PC-3 (cell line): Measurements from ENCODE around the gene KLRG1. TPM values are rescaled to one million over a fixed set of nuclear protein-coding genes. Genes with fewer than 3 reads are reported as not detected.

Experiments used
- ATAC-seq: fragments of 200-7000 bp; cut with Tn5 transposase; 2 replicates; pipeline ENCODE4 v1.9.1; 2020; ENCODE audit warnings: mild to moderate bottlenecking, moderate library complexity
- BruUV-seq: library from RNA; stranded (reverse); fragments of 400-500 nt; replicated peaks from 2 replicates; lab custom pipeline; 2021; lab: Mats Ljungman, UMichigan
- CTCF ChIA-PET: fragments of 300-600 bp; sonication (Branson Sonifier 250); formaldehyde crosslinking; loops from one replicate; lab custom pipeline; 2022; ENCODE audit warnings: antibody characterized with exemption; lab: Charles Lee
- POLR2A ChIA-PET: fragments of 300-600 bp; sonication (Branson Sonifier 250); formaldehyde crosslinking; loops from one replicate; lab custom pipeline; 2022; ENCODE audit warnings: antibody characterized with exemption; ENCODE audit not compliant: unreplicated experiment; lab: Charles Lee
- DNase-seq: peaks from one replicate; pipeline ENCODE4 v3.0.0-alpha.2; 2015
- H2AFZ ChIP-seq: fragments of 300-600 bp; sonication (generic); 2 replicates; pipeline ENCODE4 v1.6.0; 2016; ENCODE audit warnings: antibody characterized with exemption, low read length
- H3F3A ChIP-seq: fragments of 300-600 bp; sonication (generic); one replicate; pipeline ENCODE4 v1.6.0; 2017; ENCODE audit warnings: antibody characterized with exemption, low read length, control low read depth, mild to moderate bottlenecking; ENCODE audit not compliant: unreplicated experiment
- H3K27ac ChIP-seq: fragments of 300-600 bp; sonication (generic); 2 replicates; pipeline ENCODE4 v1.5.1; 2016; ENCODE audit warnings: mild to moderate bottlenecking, low read length
- H3K27me3 ChIP-seq: fragments of 300-600 bp; sonication (generic); 2 replicates; pipeline ENCODE4 v1.6.1; 2016; ENCODE audit warnings: low read length, mixed read lengths
- H3K36me3 ChIP-seq: fragments of 300-600 bp; sonication (generic); 2 replicates; pipeline ENCODE4 v1.6.1; 2016; ENCODE audit warnings: low read depth, mixed run types, low read length, mixed read lengths
- H3K4me1 ChIP-seq: fragments of 300-600 bp; sonication (generic); 2 replicates; pipeline ENCODE4 v1.5.1; 2016; ENCODE audit warnings: low read length; ENCODE audit not compliant: insufficient read depth
- H3K4me2 ChIP-seq: fragments of 300-600 bp; sonication (generic); 2 replicates; pipeline ENCODE4 v1.6.0; 2016; ENCODE audit warnings: low read length
- H3K4me3 ChIP-seq: fragments of 300-600 bp; sonication (generic); 2 replicates; pipeline ENCODE4 v1.5.1; 2016; ENCODE audit warnings: mild to moderate bottlenecking, low read length, mixed read lengths
- H3K79me2 ChIP-seq: fragments of 300-600 bp; sonication (generic); 2 replicates; pipeline ENCODE4 v1.6.1; 2017; ENCODE audit warnings: low read length, mixed read lengths
- H3K9ac ChIP-seq: fragments of 300-600 bp; sonication (generic); 2 replicates; pipeline ENCODE4 v1.6.0; 2016; ENCODE audit warnings: mild to moderate bottlenecking, low read length
- H3K9me2 ChIP-seq: fragments of 300-600 bp; sonication (generic); replicated peaks from 2 replicates; pipeline ENCODE4 v1.6.1; 2016; ENCODE audit warnings: mixed run types, low read length, mixed read lengths
- H3K9me3 ChIP-seq: fragments of 300-600 bp; sonication (generic); 2 replicates; pipeline ENCODE4 v1.6.1; 2016; ENCODE audit warnings: low read length, mixed read lengths
- H4K20me1 ChIP-seq: fragments of 300-600 bp; sonication (generic); 2 replicates; pipeline ENCODE4 v1.6.1; 2016; ENCODE audit warnings: low read length, mixed read lengths
- EZH2 ChIP-seq: fragments of 300-600 bp; sonication (generic); IDR thresholded peaks from one replicate; pipeline ENCODE4 v1.6.1; 2017; ENCODE audit warnings: antibody characterized with exemption, mild to moderate bottlenecking, low read length; ENCODE audit not compliant: unreplicated experiment
- EZH2phosphoT487 ChIP-seq: fragments of 300-600 bp; sonication (generic); IDR thresholded peaks from 2 replicates; pipeline ENCODE4 v1.6.1; 2018; ENCODE audit warnings: mild to moderate bottlenecking, antibody characterized with exemption, low read length, borderline replicate concordance
- intact Hi-C: fragments of 100-400 bp; cut with micrococcal nuclease; formaldehyde crosslinking; loops from 2 replicates; pipeline ENCODE4 v1.9.0; 2023
- total RNA-seq: library from RNA; depleted of rRNA; stranded (reverse); fragments of >200 nt; gene quantifications from 2 replicates; pipeline ENCODE4 v1.2.3, GENCODE V29; 2014
- TF ChIP-seq, protein P1 (sequence below): fragments of 300-600 bp; sonication (generic); conservative IDR thresholded peaks from 2 replicates; pipeline ENCODE4 v1.5.1; 2017; ENCODE audit warnings: antibody characterized with exemption, low read depth, mild to moderate bottlenecking, low read length

The KLRG1 gene
- total RNA-seq, 1 experiment from 2014 or later, result 0.15 TPM

DNA sequence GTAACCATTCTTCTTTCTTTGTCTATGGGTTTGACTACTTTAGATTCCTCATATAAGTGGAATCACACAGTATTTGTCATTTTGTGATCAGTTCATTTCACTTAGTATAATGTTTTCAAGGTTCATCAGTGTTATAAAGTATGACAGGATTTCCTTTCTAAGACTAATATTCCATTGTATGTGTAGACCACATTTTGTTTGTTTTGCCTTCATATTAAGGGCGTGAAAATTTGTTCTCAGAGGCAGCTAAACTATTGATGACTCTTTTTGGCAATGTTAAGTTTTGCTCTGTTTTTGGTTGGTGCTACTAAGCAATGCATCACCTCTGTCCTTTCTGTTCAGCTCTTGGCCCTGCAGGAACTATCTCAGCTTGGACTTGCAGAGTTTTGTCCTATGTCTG lies 1.7 kb upstream of the KLRG1 start:
- Histone ChIP-seq H3K9me3 (no peaks in the 10 kb centered on the region), H3K4me3 (no peak overlapping the region), H3K4me1 (no peaks in the 10 kb centered on the region), H3K27ac (no peak overlapping the region), H3K4me2 (no peak overlapping the region), H3K27me3 (peaks cover 5% of the 10 kb centered on the region; the same call in 1 of the 2 replicates), H3K9ac (no peak overlapping the region), H3K79me2 (no peaks in the 10 kb centered on the region), H3K36me3 (no peaks in the 10 kb centered on the region), H2AFZ (no peak overlapping the region), H3F3A (no peaks in the 10 kb centered on the region), H4K20me1 (no peaks in the 10 kb centered on the region), H3K9me2 (no peaks in the 10 kb centered on the region)
- intact Hi-C loops, result no loop called here
- ChIA-PET POLR2A (no interaction called here), CTCF (no interaction called here)
- DNase-seq (no peak), ATAC-seq (no peak)
- BruUV-seq, result no TSS peak
- TF ChIP-seq EZH2phosphoT487 (no peak), EZH2 (no peak)
- TF ChIP-seq, protein P1, sequence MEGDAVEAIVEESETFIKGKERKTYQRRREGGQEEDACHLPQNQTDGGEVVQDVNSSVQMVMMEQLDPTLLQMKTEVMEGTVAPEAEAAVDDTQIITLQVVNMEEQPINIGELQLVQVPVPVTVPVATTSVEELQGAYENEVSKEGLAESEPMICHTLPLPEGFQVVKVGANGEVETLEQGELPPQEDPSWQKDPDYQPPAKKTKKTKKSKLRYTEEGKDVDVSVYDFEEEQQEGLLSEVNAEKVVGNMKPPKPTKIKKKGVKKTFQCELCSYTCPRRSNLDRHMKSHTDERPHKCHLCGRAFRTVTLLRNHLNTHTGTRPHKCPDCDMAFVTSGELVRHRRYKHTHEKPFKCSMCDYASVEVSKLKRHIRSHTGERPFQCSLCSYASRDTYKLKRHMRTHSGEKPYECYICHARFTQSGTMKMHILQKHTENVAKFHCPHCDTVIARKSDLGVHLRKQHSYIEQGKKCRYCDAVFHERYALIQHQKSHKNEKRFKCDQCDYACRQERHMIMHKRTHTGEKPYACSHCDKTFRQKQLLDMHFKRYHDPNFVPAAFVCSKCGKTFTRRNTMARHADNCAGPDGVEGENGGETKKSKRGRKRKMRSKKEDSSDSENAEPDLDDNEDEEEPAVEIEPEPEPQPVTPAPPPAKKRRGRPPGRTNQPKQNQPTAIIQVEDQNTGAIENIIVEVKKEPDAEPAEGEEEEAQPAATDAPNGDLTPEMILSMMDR, result no peak

DNA sequence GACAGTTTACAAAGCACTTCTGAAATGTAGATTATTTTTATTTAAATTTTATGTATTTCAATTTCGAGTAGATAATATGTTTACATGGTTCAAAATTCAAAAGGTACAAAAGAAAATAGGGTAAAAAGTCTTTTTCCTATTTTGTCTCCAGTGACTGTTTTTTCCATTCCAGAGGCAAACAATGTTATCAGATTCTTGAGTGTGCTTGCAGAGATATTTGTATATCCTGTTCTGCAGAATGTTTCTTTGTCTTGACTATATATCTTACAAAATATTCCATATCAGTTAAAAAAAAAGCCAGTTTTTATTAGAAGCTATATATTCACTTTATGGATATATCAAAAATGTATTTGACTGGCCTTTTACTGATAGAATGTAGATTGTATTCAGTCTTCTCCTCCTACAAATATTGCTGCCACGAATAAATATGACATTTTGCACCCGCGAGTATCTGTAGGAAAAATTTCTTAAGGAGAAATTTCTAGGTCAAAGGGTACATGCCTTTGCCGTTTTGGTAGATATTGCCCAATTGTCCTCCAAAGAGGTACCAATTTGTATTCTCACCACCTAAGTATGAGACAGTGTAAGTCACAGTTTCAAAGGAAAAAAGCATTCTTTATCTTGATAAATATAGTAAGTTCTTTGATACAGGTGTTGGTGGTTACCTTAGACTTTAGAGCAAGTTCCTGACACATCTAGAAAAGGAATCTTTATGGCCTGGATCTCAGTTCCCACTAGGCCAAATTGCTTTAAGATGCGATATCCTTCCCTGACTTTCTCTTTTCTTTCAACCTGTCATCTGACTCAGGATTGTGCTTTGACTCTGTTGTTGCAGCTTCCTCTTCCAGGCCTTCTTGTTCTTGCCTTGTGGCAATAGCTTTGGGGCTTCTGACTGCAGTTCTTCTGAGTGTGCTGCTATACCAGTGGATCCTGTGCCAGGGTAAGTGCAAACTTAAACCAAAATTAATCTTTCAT lies 2.3 kb downstream of the KLRG1 start:
- no peaks in the 10 kb centered on the region for H3K4me1 ChIP-seq
- no peak for ATAC-seq
- no peak overlapping the region for H3K9ac ChIP-seq
- ChIA-PET CTCF (no interaction called here), POLR2A (no interaction called here)
- DNase-seq, result no peak
- TF ChIP-seq, protein P1, result no peak
- no peak for TF ChIP-seq EZH2phosphoT487
- TF ChIP-seq EZH2, result no peak
- no peak overlapping the region for H3K27ac ChIP-seq
- H3K4me3 ChIP-seq, result no peak overlapping the region
- H3K79me2 ChIP-seq, result no peaks in the 10 kb centered on the region
- H4K20me1 ChIP-seq, result no peaks in the 10 kb centered on the region
- no peak overlapping the region for H3K4me2 ChIP-seq
- no peaks in the 10 kb centered on the region for H3K9me2 ChIP-seq
- H2AFZ ChIP-seq, result no peak overlapping the region
- intact Hi-C loops, result no loop called here
- H3F3A ChIP-seq, result no peaks in the 10 kb centered on the region
- peaks cover 10% of the 10 kb centered on the region; the same call in 1 of the 2 replicates for H3K27me3 ChIP-seq
- BruUV-seq, result no TSS peak
- no peaks in the 10 kb centered on the region for H3K36me3 ChIP-seq
- H3K9me3 ChIP-seq, result no peaks in the 10 kb centered on the region

DNA sequence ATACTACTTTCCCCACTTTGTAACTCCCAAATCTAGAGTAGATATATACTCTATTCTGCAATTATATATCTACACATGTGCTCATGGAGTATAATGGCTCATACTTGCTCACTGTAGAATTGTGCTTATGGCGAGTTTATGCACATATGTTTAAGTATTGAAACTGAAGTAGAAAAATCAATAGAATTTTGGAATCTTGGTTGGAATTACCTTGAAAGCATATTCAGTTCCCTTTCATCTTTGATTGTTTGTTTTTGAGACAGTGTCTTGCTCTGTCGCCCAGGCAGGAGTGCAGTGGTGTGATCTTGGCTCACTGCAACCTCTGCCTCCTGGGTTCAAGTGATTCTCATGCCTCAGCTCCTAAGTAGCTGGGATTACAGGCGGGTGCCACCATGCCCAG lies 4.5 kb downstream of the KLRG1 start:
- no peak overlapping the region for H2AFZ ChIP-seq
- TF ChIP-seq EZH2phosphoT487 (no peak), EZH2 (no peak)
- TF ChIP-seq, protein P1, result no peak
- peaks cover 10% of the 10 kb centered on the region; the same call in 1 of the 2 replicates for H3K27me3 ChIP-seq
- H3K4me2 ChIP-seq, result no peak overlapping the region
- ATAC-seq, result no peak
- POLR2A ChIA-PET, result no interaction called here
- no peaks in the 10 kb centered on the region for H4K20me1 ChIP-seq
- CTCF ChIA-PET, result no interaction called here
- no peak for DNase-seq
- H3K4me3 ChIP-seq, result no peak overlapping the region
- H3K9ac ChIP-seq, result no peak overlapping the region
- H3K79me2 ChIP-seq, result no peaks in the 10 kb centered on the region
- H3F3A ChIP-seq, result no peaks in the 10 kb centered on the region
- no peaks in the 10 kb centered on the region for H3K4me1 ChIP-seq
- no peaks in the 10 kb centered on the region for H3K9me2 ChIP-seq
- no TSS peak for BruUV-seq
- H3K36me3 ChIP-seq, result no peaks in the 10 kb centered on the region
- no peaks in the 10 kb centered on the region for H3K9me3 ChIP-seq
- no peak overlapping the region for H3K27ac ChIP-seq
- intact Hi-C loops, result no loop called here
